Natural killer cell treated with Interleukin-12 subunit alpha and Interleukin-12 subunit beta and Interleukin-15 and Interleukin-18, amount 100 ng/mL, for 72 hours (primary cell): ENCODE measurements around the gene ARHGAP21. TPM values are rescaled to one million over a fixed set of nuclear protein-coding genes. Genes with fewer than 3 reads are reported as not detected.
"Not testable (repeated sequence)": the region's sequence is repeated elsewhere in the genome, so short reads cannot be mapped to it uniquely, and the experiment has no call there.

Source experiments
- ATAC-seq, 2 donors: fragments of 150-1000 bp; cut with Tn5 transposase in 1 of 2; sonication (Bioruptor Pico), chemical (Tn5 transposase) in 1 of 2; 2 replicates each; pipeline ENCODE4 v1.10.0; 2021
- DNase-seq: peaks from one replicate; pipeline ENCODE4 v3.0.0; 2022; ENCODE audit warnings: low spot score
- H3K27ac Mint-ChIP-seq, 2 donors: 1 replicate in 1 of 2; 2 replicates in 1 of 2; pipeline ENCODE4 v1.8.0; 2022; ENCODE audit warnings: mixed read lengths in 2 of 2, mild to moderate bottlenecking in 1 of 2, moderate library complexity in 1 of 2
- H3K27me3 Mint-ChIP-seq, 2 donors: 1 replicate in 1 of 2; 2 replicates in 1 of 2; pipeline ENCODE4 v1.8.0; 2022; ENCODE audit warnings: mixed read lengths in 2 of 2
- H3K36me3 Mint-ChIP-seq: one replicate; pipeline ENCODE4 v1.8.0; 2022; ENCODE audit warnings: mixed read lengths
- H3K4me1 Mint-ChIP-seq, 2 donors: 1 replicate in 1 of 2; 2 replicates in 1 of 2; pipeline ENCODE4 v1.8.0; 2022; ENCODE audit warnings: low read depth in 2 of 2, mixed read lengths in 2 of 2, mild to moderate bottlenecking in 1 of 2
- H3K4me3 Mint-ChIP-seq: one replicate; pipeline ENCODE4 v1.8.0; 2022; ENCODE audit warnings: mixed read lengths
- H3K9me3 Mint-ChIP-seq: 2 replicates; pipeline ENCODE4 v1.8.0; 2022; ENCODE audit warnings: mixed read lengths
- total RNA-seq, 2 donors: library from RNA; stranded (reverse); gene quantifications; one replicate each; pipeline ENCODE4 v1.2.3, GENCODE V29; 2022

Gene ARHGAP21
- total RNA-seq, result 10 to 100 TPM; 25.7 to 34.7 TPM

- no peaks in the 10 kb centered on the region for H3K36me3 Mint-ChIP-seq
- DNase-seq (peak; percentile 68), ATAC-seq (peak; percentile 52 to 68)
- peak within 1 kb of the TSS; percentile 87 for H3K4me3 Mint-ChIP-seq
- H3K27ac Mint-ChIP-seq, result peak within 1 kb of the TSS; percentile 69 to 84
- no peaks in the 10 kb centered on the region for H3K9me3 Mint-ChIP-seq
- no peaks in the 10 kb centered on the region for H3K27me3 Mint-ChIP-seq
- peaks cover 9 to 17% of the 10 kb centered on the region in 2 donors for H3K4me1 Mint-ChIP-seq
These were observed at the start of gene ARHGAP21 for GRCh38 chr10:24723788-24724380. Gene ARHGAP21 (minus strand): TSS chr10:24723887. CDS start chr10:24721899, 1,988 bp downstream.

- Mint-ChIP-seq H3K27me3 (peaks cover 11 to 18% of the 10 kb centered on the region in 2 donors), H3K27ac (no peak overlapping the region), H3K9me3 (no peaks in the 10 kb centered on the region), H3K4me3 (no peak overlapping the region), H3K4me1 (no peaks in the 10 kb centered on the region), H3K36me3 (no peaks in the 10 kb centered on the region)
- DNase-seq (no peak), ATAC-seq (no peak)
These were observed 48.4 kb upstream of the ARHGAP21 start for GRCh38 chr10:24771943-24772694.

GRCh38 chr10:24764991-24765390, 41.3 kb upstream of the ARHGAP21 start:
- not testable (repeated sequence) for H3K4me3 Mint-ChIP-seq, H3K9me3 Mint-ChIP-seq, H3K27ac Mint-ChIP-seq, ATAC-seq, H3K36me3 Mint-ChIP-seq, DNase-seq, H3K4me1 Mint-ChIP-seq
- peaks cover 8 to 21% of the 10 kb centered on the region in 2 donors for H3K27me3 Mint-ChIP-seq

- DNase-seq (no peak), ATAC-seq (no peak)
- peaks cover 10% of the 10 kb centered on the region for H3K36me3 Mint-ChIP-seq
- peaks cover 5 to 13% of the 10 kb centered on the region in 2 donors for H3K27me3 Mint-ChIP-seq
- no peak overlapping the region for H3K4me3 Mint-ChIP-seq
- H3K9me3 Mint-ChIP-seq, result no peaks in the 10 kb centered on the region
- H3K4me1 Mint-ChIP-seq, result no peaks in the 10 kb centered on the region
- H3K27ac Mint-ChIP-seq, result no peak overlapping the region
These were observed 39.4 kb upstream of the ARHGAP21 start for GRCh38 chr10:24762966-24763623.

GRCh38 chr10:24762161-24762924, 38.7 kb upstream of the ARHGAP21 start:
- Mint-ChIP-seq H3K36me3 (peaks cover 10% of the 10 kb centered on the region), H3K4me3 (no peak overlapping the region), H3K27me3 (peaks cover 3 to 7% of the 10 kb centered on the region in 2 donors), H3K4me1 (no peaks in the 10 kb centered on the region), H3K27ac (no peak overlapping the region), H3K9me3 (no peaks in the 10 kb centered on the region)
- no peak for ATAC-seq
- no peak for DNase-seq

- Mint-ChIP-seq H3K36me3 (no peaks in the 10 kb centered on the region), H3K4me1 (no peaks in the 10 kb centered on the region), H3K27me3 (peaks cover 3 to 7% of the 10 kb centered on the region in 2 donors), H3K27ac (no peak overlapping the region), H3K4me3 (no peak overlapping the region), H3K9me3 (no peaks in the 10 kb centered on the region)
- ATAC-seq, result no peak
- no peak for DNase-seq
These were observed 36.0 kb upstream of the ARHGAP21 start for GRCh38 chr10:24759672-24760071.

- not testable (repeated sequence) for H3K36me3 Mint-ChIP-seq, ATAC-seq, H3K9me3 Mint-ChIP-seq, H3K4me3 Mint-ChIP-seq, H3K4me1 Mint-ChIP-seq, H3K27me3 Mint-ChIP-seq, DNase-seq, H3K27ac Mint-ChIP-seq
These were observed 34.6 kb upstream of the ARHGAP21 start for GRCh38 chr10:24758254-24758653.

GRCh38 chr10:24756283-24756682, 32.6 kb upstream of the ARHGAP21 start:
- Mint-ChIP-seq H3K4me1 (no peaks in the 10 kb centered on the region), H3K4me3 (no peak overlapping the region), H3K9me3 (no peaks in the 10 kb centered on the region), H3K27me3 (peaks cover 0 to 7% of the 10 kb centered on the region in 2 donors), H3K27ac (no peak overlapping the region), H3K36me3 (no peaks in the 10 kb centered on the region)
- DNase-seq (no peak), ATAC-seq (no peak)

GRCh38 chr10:24751716-24752115, 28.0 kb upstream of the ARHGAP21 start:
- no peaks in the 10 kb centered on the region for H3K9me3 Mint-ChIP-seq
- H3K36me3 Mint-ChIP-seq, result no peaks in the 10 kb centered on the region
- ATAC-seq (no peak), DNase-seq (no peak)
- H3K4me1 Mint-ChIP-seq, result no peaks in the 10 kb centered on the region
- H3K27ac Mint-ChIP-seq, result no peak overlapping the region
- H3K27me3 Mint-ChIP-seq, result no peaks in the 10 kb centered on the region
- no peak overlapping the region for H3K4me3 Mint-ChIP-seq

- no peak for ATAC-seq
- Mint-ChIP-seq H3K4me1 (no peaks in the 10 kb centered on the region), H3K27me3 (no peaks in the 10 kb centered on the region)
These were observed 27.0 kb upstream of the ARHGAP21 start for GRCh38 chr10:24750695-24751094.

GRCh38 chr10:24748214-24748613, 24.5 kb upstream of the ARHGAP21 start:
- no peaks in the 10 kb centered on the region for H3K9me3 Mint-ChIP-seq
- DNase-seq (no peak), ATAC-seq (no peak)
- H3K4me1 Mint-ChIP-seq, result no peaks in the 10 kb centered on the region
- no peaks in the 10 kb centered on the region for H3K27me3 Mint-ChIP-seq
- no peak overlapping the region for H3K4me3 Mint-ChIP-seq
- H3K27ac Mint-ChIP-seq, result no peak overlapping the region
- no peaks in the 10 kb centered on the region for H3K36me3 Mint-ChIP-seq

More at GRCh38 chr10:24750695-24751094, 27.0 kb upstream of the ARHGAP21 start:
- Mint-ChIP-seq H3K9me3 (no peaks in the 10 kb centered on the region), H3K27ac (no peak overlapping the region), H3K36me3 (no peaks in the 10 kb centered on the region), H3K4me3 (no peak overlapping the region)
- DNase-seq, result no peak

- no peak for ATAC-seq
- no peaks in the 10 kb centered on the region for H3K36me3 Mint-ChIP-seq
- H3K9me3 Mint-ChIP-seq, result no peaks in the 10 kb centered on the region
These were observed 21.3 kb upstream of the ARHGAP21 start for GRCh38 chr10:24744946-24745345.

GRCh38 chr10:24740714-24741113, 17.0 kb upstream of the ARHGAP21 start:
- Mint-ChIP-seq H3K27ac (no peak overlapping the region), H3K27me3 (no peaks in the 10 kb centered on the region), H3K9me3 (no peaks in the 10 kb centered on the region), H3K4me3 (no peak overlapping the region), H3K36me3 (no peaks in the 10 kb centered on the region), H3K4me1 (no peaks in the 10 kb centered on the region)
- DNase-seq (no peak), ATAC-seq (no peak)

More at GRCh38 chr10:24744946-24745345, 21.3 kb upstream of the ARHGAP21 start:
- Mint-ChIP-seq H3K27ac (no peak overlapping the region), H3K4me1 (no peaks in the 10 kb centered on the region), H3K4me3 (no peak overlapping the region), H3K27me3 (no peaks in the 10 kb centered on the region)
- DNase-seq, result no peak
